Measurements from ENCODE around the gene IMMT.

The IMMT gene

GRCh38 chr2:86124683-86125082, 70.6 kb downstream of the IMMT start:
- in situ Hi-C loops (cut with MboI; ENCODE audit: low pct_unique_long_range_greater_than_20kb, low sequenced_read_pairs, unreplicated experiment) = no loop called here
- no peak for DNase-seq (ENCODE audit: low spot score)
- no peak for TF ChIP-seq CTCF (IDR thresholded peaks at IDR 0.05; ENCODE audit: extremely low read depth, insufficient read depth, missing control alignments)

GRCh38 chr2:86123328-86123925, 71.8 kb downstream of the IMMT start:
- in situ Hi-C loops (cut with MboI; ENCODE audit: low pct_unique_long_range_greater_than_20kb, low sequenced_read_pairs, unreplicated experiment) = no loop called here
- no peak for TF ChIP-seq CTCF (IDR thresholded peaks at IDR 0.05; ENCODE audit: extremely low read depth, insufficient read depth, missing control alignments)

GRCh38 chr2:86118130-86118529, 77.1 kb downstream of the IMMT start:
- in situ Hi-C loops (cut with MboI; ENCODE audit: low pct_unique_long_range_greater_than_20kb, low sequenced_read_pairs, unreplicated experiment) = no loop called here
- DNase-seq (ENCODE audit: low spot score) = no peak
- no peak for TF ChIP-seq CTCF (IDR thresholded peaks at IDR 0.05; ENCODE audit: extremely low read depth, insufficient read depth, missing control alignments)

More at GRCh38 chr2:86123328-86123925, 71.8 kb downstream of the IMMT start:
- no peak for DNase-seq (ENCODE audit: low spot score)

- no peak for DNase-seq (ENCODE audit: low spot score)
- no peak for TF ChIP-seq CTCF (IDR thresholded peaks at IDR 0.05; ENCODE audit: extremely low read depth, insufficient read depth, missing control alignments)
- in situ Hi-C loops (cut with MboI; ENCODE audit: low pct_unique_long_range_greater_than_20kb, low sequenced_read_pairs, unreplicated experiment) = no loop called here
Observed at GRCh38 chr2:86107031-86107430, 88.2 kb downstream of the IMMT start.

GRCh38 chr2:86105969-86106945, 89.0 kb downstream of the IMMT start, which contains the start of gene PTCD3:
TSS of gene PTCD3 (plus strand) at chr2:86106235. CDS start at chr2:86106248, 13 bp downstream.
- in situ Hi-C loops (cut with MboI; ENCODE audit: low pct_unique_long_range_greater_than_20kb, low sequenced_read_pairs, unreplicated experiment) = no loop called here
- no peak for TF ChIP-seq CTCF (IDR thresholded peaks at IDR 0.05; ENCODE audit: extremely low read depth, insufficient read depth, missing control alignments)
- peak; percentile 86 for DNase-seq (ENCODE audit: low spot score)

GRCh38 chr2:86105252-86105968, 89.9 kb downstream of the IMMT start, which contains the start of gene POLR1A:
TSS of gene POLR1A (minus strand) at chr2:86105886. CDS start at chr2:86105776, 110 bp downstream.
- DNase-seq (ENCODE audit: low spot score) = peak; percentile 64
- in situ Hi-C loops (cut with MboI; ENCODE audit: low pct_unique_long_range_greater_than_20kb, low sequenced_read_pairs, unreplicated experiment) = no loop called here
- TF ChIP-seq CTCF (IDR thresholded peaks at IDR 0.05; ENCODE audit: extremely low read depth, insufficient read depth, missing control alignments) = no peak

Measured in GM13977 (cell line).